RWPE2 (cell line): ENCODE data around the gene COPS3.
A peak's percentile ranks its signal among the peaks of the same experiment; 100 is the strongest.
"Not testable (repeated sequence)": the region's sequence is repeated elsewhere in the genome, so short reads cannot be mapped to it uniquely, and the experiment has no call there.

Source experiments
- ATAC-seq: fragments of 200-7000 bp; cut with Tn5 transposase; 3 replicates; pipeline ENCODE4 v1.9.1; 2021; ENCODE audit warnings: low read depth
- DNase-seq: peaks from one replicate; pipeline ENCODE4 v3.0.0-alpha.2; 2020; ENCODE audit warnings: low spot score
- H3K27ac ChIP-seq: fragments of 450-650 bp; 2 replicates; pipeline ENCODE4 v1.5.1; 2017; ENCODE audit warnings: mild to moderate bottlenecking; ENCODE audit not compliant: poor library complexity, severe bottlenecking
- H3K27me3 ChIP-seq: fragments of 250-450 bp; sonication (Bioruptor Pico); 2 replicates; pipeline ENCODE4 v1.5.1; 2021; ENCODE audit warnings: mild to moderate bottlenecking, moderate library complexity; ENCODE audit not compliant: insufficient read depth, poor library complexity, severe bottlenecking
- H3K36me3 ChIP-seq: fragments of 250-450 bp; sonication (Bioruptor Pico); 2 replicates; pipeline ENCODE4 v1.5.1; 2020; ENCODE audit warnings: low read depth, mild to moderate bottlenecking, moderate library complexity
- H3K4me1 ChIP-seq: fragments of 250-450 bp; sonication (Bioruptor Pico); 2 replicates; pipeline ENCODE4 v1.5.1; 2021; ENCODE audit warnings: mild to moderate bottlenecking, moderate library complexity; ENCODE audit not compliant: insufficient read depth, poor library complexity, severe bottlenecking
- H3K4me3 ChIP-seq: fragments of 250-450 bp; sonication (Bioruptor Pico); 2 replicates; pipeline ENCODE4 v1.5.1; 2021; ENCODE audit warnings: mild to moderate bottlenecking, moderate library complexity; ENCODE audit not compliant: severe bottlenecking
- H3K9me3 ChIP-seq: fragments of 250-450 bp; sonication (Bioruptor Pico); 2 replicates; pipeline ENCODE4 v1.5.1; 2021; ENCODE audit warnings: mild to moderate bottlenecking, moderate library complexity; ENCODE audit not compliant: severe bottlenecking
- TF ChIP-seq, protein P1 (sequence below): fragments of 450-650 bp; IDR thresholded peaks from one replicate; pipeline ENCODE4 v1.5.1; 2017; ENCODE audit warnings: mild to moderate bottlenecking, moderate library complexity; ENCODE audit not compliant: poor library complexity, severe bottlenecking

COPS3 gene

DNA sequence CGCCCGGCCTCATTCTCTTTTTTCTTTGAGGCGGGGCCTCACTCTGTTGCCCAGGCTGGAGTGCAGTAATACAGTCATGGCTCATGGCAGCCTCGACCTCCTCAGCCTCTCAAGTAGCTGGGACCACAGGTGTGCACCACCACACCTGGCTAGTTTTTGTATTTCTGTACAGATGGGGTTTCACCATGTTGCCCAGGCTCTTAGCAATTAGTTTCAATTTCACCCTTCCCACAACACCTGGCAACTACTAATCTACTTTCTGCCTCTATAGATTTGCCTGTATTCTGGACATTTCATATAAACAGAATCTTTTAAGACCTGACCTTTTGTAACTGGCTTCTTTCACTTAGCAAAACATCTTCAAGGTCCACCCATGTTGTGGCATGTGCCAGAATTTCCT, 14.1 kb upstream of the COPS3 start:
- TF ChIP-seq, protein P1, sequence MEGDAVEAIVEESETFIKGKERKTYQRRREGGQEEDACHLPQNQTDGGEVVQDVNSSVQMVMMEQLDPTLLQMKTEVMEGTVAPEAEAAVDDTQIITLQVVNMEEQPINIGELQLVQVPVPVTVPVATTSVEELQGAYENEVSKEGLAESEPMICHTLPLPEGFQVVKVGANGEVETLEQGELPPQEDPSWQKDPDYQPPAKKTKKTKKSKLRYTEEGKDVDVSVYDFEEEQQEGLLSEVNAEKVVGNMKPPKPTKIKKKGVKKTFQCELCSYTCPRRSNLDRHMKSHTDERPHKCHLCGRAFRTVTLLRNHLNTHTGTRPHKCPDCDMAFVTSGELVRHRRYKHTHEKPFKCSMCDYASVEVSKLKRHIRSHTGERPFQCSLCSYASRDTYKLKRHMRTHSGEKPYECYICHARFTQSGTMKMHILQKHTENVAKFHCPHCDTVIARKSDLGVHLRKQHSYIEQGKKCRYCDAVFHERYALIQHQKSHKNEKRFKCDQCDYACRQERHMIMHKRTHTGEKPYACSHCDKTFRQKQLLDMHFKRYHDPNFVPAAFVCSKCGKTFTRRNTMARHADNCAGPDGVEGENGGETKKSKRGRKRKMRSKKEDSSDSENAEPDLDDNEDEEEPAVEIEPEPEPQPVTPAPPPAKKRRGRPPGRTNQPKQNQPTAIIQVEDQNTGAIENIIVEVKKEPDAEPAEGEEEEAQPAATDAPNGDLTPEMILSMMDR, result no peak
- DNase-seq (no peak), ATAC-seq (no peak)
- Histone ChIP-seq H3K4me1 (peaks cover 13% of the 10 kb centered on the region), H3K4me3 (no peak overlapping the region), H3K27me3 (no peaks in the 10 kb centered on the region), H3K9me3 (no peaks in the 10 kb centered on the region), H3K27ac (no peak overlapping the region), H3K36me3 (no peaks in the 10 kb centered on the region)

DNA sequence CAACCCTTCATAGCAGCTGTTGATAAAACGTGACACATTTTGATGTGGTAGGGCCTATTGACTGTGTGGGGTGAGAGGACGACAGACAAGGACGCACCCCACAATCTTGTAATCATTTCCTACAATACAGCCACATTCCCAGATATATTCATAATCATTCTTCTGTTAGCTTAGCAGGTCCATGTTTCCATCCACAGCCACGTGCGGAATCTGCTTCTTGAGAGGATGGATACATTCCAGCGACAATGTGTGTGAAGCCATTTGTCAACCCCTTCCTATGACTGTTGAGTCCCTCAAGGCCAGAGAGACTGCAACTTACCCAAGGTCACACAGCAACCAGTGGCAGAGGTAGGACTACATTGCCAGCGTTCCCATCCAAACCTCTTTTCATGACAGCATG, 8.7 kb upstream of the COPS3 start:
- no peaks in the 10 kb centered on the region for H3K4me1 ChIP-seq
- no peaks in the 10 kb centered on the region for H3K36me3 ChIP-seq
- H3K27me3 ChIP-seq, result no peaks in the 10 kb centered on the region
- TF ChIP-seq, protein P1, result no peak
- H3K27ac ChIP-seq, result no peak overlapping the region
- no peak overlapping the region for H3K4me3 ChIP-seq
- ATAC-seq, result no peak
- no peak for DNase-seq
- no peaks in the 10 kb centered on the region for H3K9me3 ChIP-seq

DNA sequence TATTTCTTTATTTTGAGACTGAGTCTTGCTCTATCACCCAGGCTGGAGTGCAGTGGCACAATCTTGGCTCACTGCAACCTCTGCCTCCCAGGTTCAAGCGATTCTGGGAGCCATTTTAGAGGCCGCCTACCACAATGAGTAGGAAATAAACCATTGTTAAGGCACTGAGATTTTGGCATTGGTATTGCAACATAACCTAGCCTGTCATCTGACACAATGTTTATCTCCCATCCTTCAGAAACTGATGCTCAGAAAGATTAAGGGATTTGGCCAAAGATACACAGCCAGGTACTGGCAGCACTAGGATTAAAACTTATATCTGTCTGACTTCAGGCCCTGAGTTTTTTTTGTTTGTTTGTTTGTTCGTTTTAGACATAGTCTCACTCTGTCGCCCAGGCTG, 8.0 kb upstream of the COPS3 start:
- Histone ChIP-seq H3K4me1 (no peaks in the 10 kb centered on the region), H3K27me3 (no peaks in the 10 kb centered on the region), H3K9me3 (no peaks in the 10 kb centered on the region), H3K4me3 (no peak overlapping the region), H3K36me3 (no peaks in the 10 kb centered on the region), H3K27ac (no peak overlapping the region)
- TF ChIP-seq, protein P1, result no peak
- DNase-seq (no peak), ATAC-seq (no peak)

DNA sequence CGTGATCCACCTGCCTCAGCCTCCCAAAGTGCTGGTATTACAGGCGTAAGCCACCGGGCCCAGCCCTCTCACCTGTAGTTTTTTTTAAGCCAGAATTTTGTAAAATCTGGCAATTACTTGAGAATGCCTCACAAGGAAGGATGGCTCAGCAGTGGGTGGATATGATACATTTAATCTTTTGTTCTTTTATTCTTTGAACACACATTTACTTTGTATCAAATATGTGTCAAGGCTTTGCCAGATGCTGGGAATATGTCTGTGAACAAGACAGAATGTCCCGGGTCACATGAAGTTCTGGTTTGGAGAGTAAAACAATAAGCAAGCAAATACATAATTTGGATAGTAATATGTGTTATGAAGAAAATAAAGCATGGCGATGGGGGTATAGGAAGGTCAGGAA, 4.9 kb upstream of the COPS3 start:
- no peak for DNase-seq
- no peak overlapping the region for H3K4me3 ChIP-seq
- TF ChIP-seq, protein P1, result no peak
- H3K36me3 ChIP-seq, result no peaks in the 10 kb centered on the region
- no peak for ATAC-seq
- peaks cover 4% of the 10 kb centered on the region for H3K4me1 ChIP-seq
- H3K27ac ChIP-seq, result no peak overlapping the region
- H3K9me3 ChIP-seq, result no peaks in the 10 kb centered on the region
- no peaks in the 10 kb centered on the region for H3K27me3 ChIP-seq

DNA sequence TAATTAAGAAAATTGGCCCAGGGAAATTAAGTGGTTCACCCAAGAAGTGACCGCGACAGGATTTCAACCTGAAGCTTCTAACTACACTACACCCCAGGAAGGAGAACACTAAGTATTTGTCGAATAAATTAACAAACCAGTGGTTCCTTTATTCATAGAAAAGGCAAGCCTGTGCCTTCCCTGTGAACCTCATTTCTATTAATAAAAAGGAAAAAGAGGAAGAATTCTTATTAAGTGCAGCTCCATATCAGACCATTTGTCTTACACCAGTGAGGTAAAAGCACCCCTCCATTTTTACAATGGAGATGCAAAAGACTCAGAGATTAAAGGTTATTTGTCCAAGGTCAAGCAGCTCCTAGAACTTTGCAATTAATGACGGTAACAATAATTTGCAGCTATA, 1.7 kb downstream of the COPS3 start:
- H3K4me1 ChIP-seq, result peaks cover 13% of the 10 kb centered on the region
- H3K36me3 ChIP-seq, result peaks cover 31% of the 10 kb centered on the region
- ATAC-seq (no peak), DNase-seq (no peak)
- H3K27ac ChIP-seq, result no peak overlapping the region
- H3K27me3 ChIP-seq, result no peaks in the 10 kb centered on the region
- H3K4me3 ChIP-seq, result peak overlapping the region; percentile 90
- TF ChIP-seq, protein P1, result no peak
- H3K9me3 ChIP-seq, result no peaks in the 10 kb centered on the region

DNA sequence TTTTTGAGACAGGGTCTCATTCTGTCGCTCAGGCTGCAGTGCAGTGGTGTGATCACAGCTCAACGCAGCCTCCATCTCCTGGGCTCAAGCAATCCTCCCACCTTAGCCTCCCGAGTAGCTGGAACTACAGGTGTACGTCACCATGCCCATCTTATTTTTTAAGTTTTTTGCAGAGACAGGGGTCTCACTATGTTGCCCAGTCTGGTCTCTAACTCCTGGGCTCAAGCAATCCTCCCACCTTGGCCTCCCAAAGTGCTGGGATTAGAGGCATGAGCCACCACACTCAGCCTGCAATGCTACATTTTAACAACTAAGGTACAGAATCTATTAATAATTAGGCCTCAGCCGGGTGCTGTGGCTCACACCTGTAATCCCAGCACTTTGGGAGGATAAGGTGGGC, 3.6 kb downstream of the COPS3 start:
- not testable (repeated sequence) for H3K27ac ChIP-seq, ATAC-seq, DNase-seq, H3K9me3 ChIP-seq, H3K4me3 ChIP-seq, H3K27me3 ChIP-seq
- Histone ChIP-seq H3K36me3 (peaks cover 47% of the 10 kb centered on the region), H3K4me1 (peaks cover 13% of the 10 kb centered on the region)
